Mesodermal cell (in vitro differentiated cells): ENCODE data around the gene KAZALD1.

Experiments
- H3K27ac ChIP-seq: 2 replicates; pipeline ENCODE4 v1.7.0; 2013; ENCODE audit warnings: mild to moderate bottlenecking, low read depth, low read length, moderate library complexity; ENCODE audit not compliant: severe bottlenecking
- H3K36me3 ChIP-seq: 2 replicates; pipeline ENCODE4 v1.7.1; 2013; ENCODE audit warnings: mild to moderate bottlenecking, low read length, moderate library complexity; ENCODE audit not compliant: control insufficient read depth, insufficient read depth
- H3K4me1 ChIP-seq: one replicate; pipeline ENCODE4 v1.7.1; 2013; ENCODE audit warnings: mild to moderate bottlenecking, low read length; ENCODE audit not compliant: insufficient read depth, control insufficient read depth, poor library complexity, severe bottlenecking
- H3K4me3 ChIP-seq: 2 replicates; pipeline ENCODE4 v1.7.0; 2013; ENCODE audit warnings: low read length, control low read depth, mild to moderate bottlenecking; ENCODE audit not compliant: insufficient read depth, poor library complexity, severe bottlenecking; ENCODE audit errors: extremely low read depth
- H3K9me3 ChIP-seq: 2 replicates; pipeline ENCODE4 v1.7.1; 2013; ENCODE audit warnings: mild to moderate bottlenecking, low read length, moderate library complexity; ENCODE audit not compliant: control insufficient read depth
- WGBS, 2 experiments: methylation state at CpG; one replicate each; pipeline ENCODE4 v1.1.5; 2013; ENCODE audit warnings: missing lambda C conversion rate in 2 of 2; ENCODE audit not compliant: insufficient coverage in 2 of 2; 5-methylcytosine and 5-hydroxymethylcytosine counted together

The KAZALD1 gene

GRCh38 chr10:101101372-101101881, 39.6 kb downstream of the KAZALD1 start:
- WGBS, 2 experiments, result 68 to 75% methylated on average over 4 of the region's 4 CpGs
- Histone ChIP-seq H3K4me1 (peaks cover 9% of the 10 kb centered on the region), H3K4me3 (no peak overlapping the region), H3K27ac (no peak overlapping the region), H3K36me3 (no peaks in the 10 kb centered on the region), H3K9me3 (no peaks in the 10 kb centered on the region)

GRCh38 chr10:101103430-101103829, 41.6 kb downstream of the KAZALD1 start:
- H3K4me3 ChIP-seq, result no peak overlapping the region
- 82 to 89% methylated on average over 2 of the region's 2 CpGs for WGBS, 2 experiments
- no peaks in the 10 kb centered on the region for H3K36me3 ChIP-seq
- no peaks in the 10 kb centered on the region for H3K9me3 ChIP-seq
- H3K4me1 ChIP-seq, result no peaks in the 10 kb centered on the region
- H3K27ac ChIP-seq, result no peak overlapping the region

GRCh38 chr10:101106351-101106750, 44.6 kb downstream of the KAZALD1 start:
- H3K27ac ChIP-seq, result no peak overlapping the region
- no peaks in the 10 kb centered on the region for H3K4me1 ChIP-seq
- WGBS, 2 experiments, result 87 to 100% methylated on average over 3 to 5 of the region's 6 CpGs
- H3K4me3 ChIP-seq, result no peak overlapping the region
- H3K9me3 ChIP-seq, result no peaks in the 10 kb centered on the region
- H3K36me3 ChIP-seq, result no peaks in the 10 kb centered on the region

GRCh38 chr10:101107771-101108170, 46.0 kb downstream of the KAZALD1 start:
- H3K4me1 ChIP-seq, result no peaks in the 10 kb centered on the region
- no peaks in the 10 kb centered on the region for H3K36me3 ChIP-seq
- 87% methylated on average over 4 of the region's 5 CpGs for WGBS, 2 experiments
- no peak overlapping the region for H3K4me3 ChIP-seq
- H3K9me3 ChIP-seq, result no peaks in the 10 kb centered on the region
- no peak overlapping the region for H3K27ac ChIP-seq

GRCh38 chr10:101110856-101111523, 49.2 kb downstream of the KAZALD1 start:
- H3K9me3 ChIP-seq, result no peaks in the 10 kb centered on the region
- no peak overlapping the region for H3K4me3 ChIP-seq
- no peaks in the 10 kb centered on the region for H3K4me1 ChIP-seq
- no peaks in the 10 kb centered on the region for H3K36me3 ChIP-seq
- H3K27ac ChIP-seq, result no peak overlapping the region
- 65 to 81% methylated on average over 3 to 4 of the region's 6 CpGs for WGBS, 2 experiments

GRCh38 chr10:101111547-101111946, 49.8 kb downstream of the KAZALD1 start:
- H3K36me3 ChIP-seq, result no peaks in the 10 kb centered on the region
- no peaks in the 10 kb centered on the region for H3K4me1 ChIP-seq
- 92 to 97% methylated on average over 8 of the region's 8 CpGs for WGBS, 2 experiments
- H3K27ac ChIP-seq, result no peak overlapping the region
- H3K4me3 ChIP-seq, result no peak overlapping the region
- H3K9me3 ChIP-seq, result no peaks in the 10 kb centered on the region

- H3K9me3 ChIP-seq, result no peaks in the 10 kb centered on the region
- H3K36me3 ChIP-seq, result no peaks in the 10 kb centered on the region
- WGBS, 2 experiments, result 52 to 54% methylated on average over 5 to 10 of the region's 12 CpGs
- H3K4me1 ChIP-seq, result no peaks in the 10 kb centered on the region
- H3K4me3 ChIP-seq, result no peak overlapping the region
- H3K27ac ChIP-seq, result no peak overlapping the region
These were observed 51.2 kb downstream of the KAZALD1 start for GRCh38 chr10:101112799-101113594.

GRCh38 chr10:101113890-101114403, 52.2 kb downstream of the KAZALD1 start:
- no peaks in the 10 kb centered on the region for H3K4me1 ChIP-seq
- 73 to 80% methylated on average over 1 to 2 of the region's 2 CpGs for WGBS, 2 experiments
- no peaks in the 10 kb centered on the region for H3K36me3 ChIP-seq
- no peak overlapping the region for H3K4me3 ChIP-seq
- no peak overlapping the region for H3K27ac ChIP-seq
- H3K9me3 ChIP-seq, result no peaks in the 10 kb centered on the region

- 79 to 100% methylated on average over 1 to 2 of the region's 2 CpGs for WGBS, 2 experiments
- Histone ChIP-seq H3K27ac (no peak overlapping the region), H3K9me3 (no peaks in the 10 kb centered on the region), H3K4me1 (no peaks in the 10 kb centered on the region), H3K36me3 (no peaks in the 10 kb centered on the region), H3K4me3 (no peak overlapping the region)
These were observed 52.9 kb downstream of the KAZALD1 start for GRCh38 chr10:101114646-101115045.
